GM12865 (cell line): ENCODE measurements around the gene CD99.
"Not testable (repeated sequence)": the region's sequence is repeated elsewhere in the genome, so short reads cannot be mapped to it uniquely, and the experiment has no call there.

Experiments used
- DNase-seq: peaks from one replicate; pipeline ENCODE4 v3.0.0; 2010; ENCODE audit warnings: low read depth
- H3K4me3 ChIP-seq: 2 replicates; pipeline ENCODE4 v1.5.1; 2011; ENCODE audit warnings: mild to moderate bottlenecking, low read depth, low read length, control low read depth
- CTCF ChIP-seq: IDR thresholded peaks from 2 replicates; pipeline ENCODE4 v1.5.1; 2011; ENCODE audit warnings: low read length, control low read depth, low read depth, inconsistent platforms; ENCODE audit not compliant: insufficient read depth; ENCODE audit errors: missing control alignments

The CD99 gene

GRCh38 chrX:2774057-2774456 is 83.0 kb downstream of the CD99 start:
- no peak overlapping the region for H3K4me3 ChIP-seq
- no peak for TF ChIP-seq CTCF
- DNase-seq = no peak

- no peak overlapping the region for H3K4me3 ChIP-seq
- no peak for DNase-seq
- TF ChIP-seq CTCF = no peak
Measured at GRCh38 chrX:2774776-2775175, 83.7 kb downstream of the CD99 start.

- H3K4me3 ChIP-seq, DNase-seq: not testable (repeated sequence)
Measured at GRCh38 chrX:2780472-2781225, 89.6 kb downstream of the CD99 start.

GRCh38 chrX:2781226-2781571 is 90.1 kb downstream of the CD99 start:
- no peak for TF ChIP-seq CTCF
- no peak for DNase-seq
- no peak overlapping the region for H3K4me3 ChIP-seq

GRCh38 chrX:2781698-2782097 is 90.6 kb downstream of the CD99 start:
- no peak for TF ChIP-seq CTCF
- no peak overlapping the region for H3K4me3 ChIP-seq
- peak; percentile 23 for DNase-seq

- H3K4me3 ChIP-seq = no peak overlapping the region
- no peak for TF ChIP-seq CTCF
- no peak for DNase-seq
Measured at GRCh38 chrX:2782171-2782570, 91.1 kb downstream of the CD99 start.

GRCh38 chrX:2782778-2783177 is 91.7 kb downstream of the CD99 start:
- no peak for TF ChIP-seq CTCF
- H3K4me3 ChIP-seq = no peak overlapping the region
- DNase-seq = no peak
